Activated CD4-positive, alpha-beta T cell treated with anti-CD3 and anti-CD28 coated beads, Interleukin-10, Interleukin-2, amounts not matched to agents 100 ng/mL and 50 ng/mL, durations not matched to agents 16 hours and 8 hours (primary cell): ENCODE measurements around the gene GOLGA6A.
"Not testable (repeated sequence)": the region's sequence is repeated elsewhere in the genome, so short reads cannot be mapped to it uniquely, and the experiment has no call there.

Experiments
- DNase-seq: peaks from one replicate; pipeline ENCODE4 v3.0.0-alpha.2; 2020

Gene GOLGA6A, protein sequence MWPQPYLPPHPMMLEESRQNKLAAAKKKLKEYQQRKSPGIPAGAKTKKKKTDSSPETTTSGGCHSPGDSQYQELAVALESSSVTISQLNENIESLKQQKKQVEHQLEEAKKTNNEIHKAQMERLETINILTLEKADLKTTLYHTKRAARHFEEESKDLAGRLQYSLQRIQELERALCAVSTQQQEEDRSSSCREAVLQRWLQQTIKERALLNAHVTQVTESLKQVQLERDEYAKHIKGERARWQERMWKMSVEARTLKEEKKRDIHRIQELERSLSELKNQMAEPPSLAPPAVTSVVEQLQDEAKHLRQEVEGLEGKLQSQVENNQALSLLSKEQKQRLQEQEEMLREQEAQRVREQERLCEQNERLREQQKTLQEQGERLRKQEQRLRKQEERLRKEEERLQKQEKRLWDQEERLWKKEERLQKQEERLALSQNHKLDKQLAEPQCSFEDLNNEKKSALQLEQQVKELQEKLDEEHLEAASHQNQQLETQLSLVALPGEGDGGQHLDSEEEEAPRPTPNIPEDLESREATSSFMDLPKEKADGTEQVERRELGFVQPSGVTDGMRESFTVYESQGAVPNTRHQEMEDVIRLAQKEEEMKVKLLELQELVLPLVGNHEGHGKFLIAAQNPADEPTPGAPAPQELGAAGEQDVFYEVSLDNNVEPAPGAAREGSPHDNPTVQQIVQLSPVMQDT

DNA sequence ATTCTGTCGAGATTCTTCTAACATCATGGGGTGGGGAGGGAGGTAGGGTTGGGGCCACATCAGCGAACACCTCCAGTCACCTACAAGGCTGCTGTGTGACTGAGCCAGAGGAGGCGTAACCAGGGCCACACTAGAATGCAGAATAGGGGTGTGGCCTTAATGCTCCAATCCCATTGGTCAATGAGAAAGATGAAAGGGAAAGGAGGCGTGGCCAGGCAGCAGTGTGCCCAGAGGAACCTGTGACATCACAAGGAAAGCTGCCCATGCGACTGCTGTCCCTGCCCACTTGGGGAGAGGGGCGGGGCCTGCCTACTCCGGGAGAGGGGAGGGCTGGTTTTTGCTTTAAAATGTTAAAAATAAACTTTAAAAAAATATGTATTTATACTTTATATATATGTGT lies at the start of gene GOLGA6A:
GOLGA6A (minus strand) TSS at position 101 of the 400 bp plus-strand sequence; CDS start at position 60, 41 bp downstream.
- not testable (repeated sequence) for DNase-seq

DNA sequence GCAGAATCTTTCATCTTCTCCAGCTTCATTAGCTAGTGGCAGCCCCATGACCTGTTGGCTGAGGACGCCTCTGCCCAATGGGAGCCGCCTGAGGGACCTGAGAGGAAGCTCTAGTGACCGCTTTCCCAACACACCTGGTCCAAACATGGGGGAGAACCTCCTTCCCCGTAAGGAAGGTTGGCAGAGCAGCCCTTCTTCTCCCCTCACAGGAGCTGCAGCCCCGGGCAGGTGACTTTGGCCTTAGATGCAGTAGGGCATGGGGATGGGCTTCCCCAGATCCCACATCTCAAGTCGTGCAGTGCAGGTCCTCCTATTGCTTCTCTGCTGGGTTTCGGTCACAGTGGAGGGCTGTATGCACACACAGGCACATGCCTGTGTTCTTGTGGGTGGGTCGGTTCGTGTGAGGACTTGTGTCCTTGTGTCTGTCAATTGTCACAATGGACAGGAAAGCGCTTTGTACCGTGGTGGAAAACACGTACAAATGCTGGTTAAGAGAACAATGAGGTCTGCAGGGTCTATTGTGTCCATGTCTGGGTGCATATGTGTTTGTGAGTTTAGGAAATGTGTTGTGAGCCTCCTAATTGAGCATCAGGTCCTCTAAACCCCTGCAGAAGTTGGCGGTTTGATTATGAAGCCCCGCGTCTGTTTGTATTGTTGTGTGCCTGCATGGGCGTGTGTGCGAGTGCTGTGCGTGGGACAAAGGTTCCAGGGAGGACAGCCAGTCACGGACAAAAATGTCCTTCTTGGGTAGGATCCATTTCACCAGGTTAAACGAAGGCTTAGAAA lies 49.5 kb upstream of the GOLGA6A start:
- DNase-seq: no peak

DNA sequence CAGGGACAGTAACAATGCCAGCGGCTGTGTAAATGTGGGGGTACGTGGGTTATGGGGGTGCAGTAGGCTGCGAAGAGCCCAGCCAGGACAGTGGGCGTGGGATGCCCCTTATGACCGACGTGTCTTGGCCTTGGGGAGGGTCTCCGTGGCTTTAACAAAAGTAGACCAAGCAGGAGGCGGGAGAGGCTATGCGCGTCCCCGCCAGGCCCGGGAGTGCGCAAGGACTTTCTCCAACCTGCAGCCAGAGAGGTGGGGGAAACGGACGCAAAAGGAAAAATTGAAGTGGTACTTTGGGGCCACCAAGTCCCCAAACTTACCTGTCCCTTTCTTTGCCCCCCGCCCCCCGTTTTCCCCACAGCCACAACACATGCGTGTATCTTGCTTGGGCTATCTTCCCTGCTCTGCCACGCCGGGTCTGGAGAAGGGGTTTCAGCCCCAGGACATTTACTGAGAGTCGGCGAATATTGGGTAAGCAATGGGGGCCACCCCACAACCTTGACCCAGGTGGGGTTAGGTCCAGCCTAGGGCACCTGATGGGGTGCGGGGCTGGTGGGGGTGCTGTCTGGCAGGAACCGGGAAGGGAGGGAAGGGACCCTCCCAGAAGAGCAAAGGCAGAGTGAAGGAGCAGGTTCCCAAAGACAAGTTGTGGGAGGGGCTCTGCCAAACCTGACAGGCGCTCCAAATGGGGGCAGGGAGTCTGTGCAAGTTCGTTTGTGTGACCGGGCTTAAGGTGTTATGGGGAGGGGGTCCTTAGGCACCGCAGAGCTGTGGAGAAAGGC lies 48.7 kb upstream of the GOLGA6A start:
- DNase-seq: no peak

DNA sequence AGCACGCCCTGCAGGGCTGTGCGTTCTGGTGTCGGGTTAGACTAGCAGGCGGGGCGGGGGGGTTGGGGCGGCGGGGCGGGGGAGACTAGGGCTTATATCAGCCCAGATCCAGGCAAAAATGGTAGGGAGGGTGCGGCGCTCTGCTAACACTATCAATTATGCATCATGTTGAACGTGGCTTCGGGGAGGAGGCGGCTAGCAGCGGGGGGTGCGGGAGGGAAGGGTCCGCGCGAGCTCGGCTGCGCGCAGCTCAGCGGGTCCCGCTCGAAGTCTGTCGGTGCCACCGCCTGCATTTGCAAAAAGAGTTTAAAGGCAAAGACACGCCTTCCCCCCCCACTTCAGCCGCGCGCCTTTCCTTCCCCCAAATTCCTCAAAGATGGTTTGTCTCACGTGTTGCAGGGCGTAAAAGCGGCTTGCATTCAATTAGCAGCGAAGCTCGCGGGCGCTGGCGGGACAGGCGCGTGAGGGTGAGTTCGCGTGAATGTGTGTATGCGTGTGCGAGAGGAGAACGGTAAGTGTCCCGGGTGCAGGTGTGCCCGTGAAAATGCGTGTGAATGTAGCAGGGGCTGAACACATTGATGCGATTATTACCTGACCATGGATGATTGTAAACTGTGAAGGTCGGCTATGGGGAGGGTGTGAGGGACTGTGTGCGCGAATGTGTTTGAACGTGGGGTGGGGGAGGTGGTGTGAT lies 48.0 kb upstream of the GOLGA6A start, which contains the start of gene ISLR2:
ISLR2 (plus strand) TSS at position 432 of the 694 bp plus-strand sequence. CDS start 2,169 bp downstream, outside the sequence.
- no peak for DNase-seq

DNA sequence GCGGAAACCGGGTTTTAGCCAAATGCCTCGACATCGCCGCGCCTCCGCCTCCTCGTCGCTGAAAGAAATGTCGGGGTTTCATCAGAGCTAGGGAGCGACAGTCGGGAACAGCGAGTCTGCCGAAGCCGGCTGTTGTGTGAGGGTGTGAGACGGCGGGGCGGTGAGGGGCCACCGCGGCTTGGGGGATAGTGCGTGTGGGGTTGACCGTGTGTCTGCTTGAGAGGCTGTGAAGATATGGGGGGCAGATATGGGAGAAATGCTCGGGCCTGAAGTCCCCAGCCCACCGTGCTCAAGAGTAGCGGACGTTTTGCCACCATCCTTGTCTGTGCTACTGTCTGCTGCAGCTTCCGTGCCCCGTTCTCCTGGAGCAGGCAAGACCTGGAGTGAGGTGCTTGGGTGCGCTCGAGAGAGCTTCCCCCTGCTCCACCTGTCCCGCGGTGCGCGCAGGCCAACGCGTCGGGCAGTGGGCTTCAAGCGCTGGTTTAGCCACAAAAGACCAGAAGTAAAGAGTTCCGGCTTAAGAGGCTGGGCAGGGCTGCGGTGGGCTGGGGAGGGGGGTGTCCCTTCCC lies 47.3 kb upstream of the GOLGA6A start:
- no peak for DNase-seq

DNA sequence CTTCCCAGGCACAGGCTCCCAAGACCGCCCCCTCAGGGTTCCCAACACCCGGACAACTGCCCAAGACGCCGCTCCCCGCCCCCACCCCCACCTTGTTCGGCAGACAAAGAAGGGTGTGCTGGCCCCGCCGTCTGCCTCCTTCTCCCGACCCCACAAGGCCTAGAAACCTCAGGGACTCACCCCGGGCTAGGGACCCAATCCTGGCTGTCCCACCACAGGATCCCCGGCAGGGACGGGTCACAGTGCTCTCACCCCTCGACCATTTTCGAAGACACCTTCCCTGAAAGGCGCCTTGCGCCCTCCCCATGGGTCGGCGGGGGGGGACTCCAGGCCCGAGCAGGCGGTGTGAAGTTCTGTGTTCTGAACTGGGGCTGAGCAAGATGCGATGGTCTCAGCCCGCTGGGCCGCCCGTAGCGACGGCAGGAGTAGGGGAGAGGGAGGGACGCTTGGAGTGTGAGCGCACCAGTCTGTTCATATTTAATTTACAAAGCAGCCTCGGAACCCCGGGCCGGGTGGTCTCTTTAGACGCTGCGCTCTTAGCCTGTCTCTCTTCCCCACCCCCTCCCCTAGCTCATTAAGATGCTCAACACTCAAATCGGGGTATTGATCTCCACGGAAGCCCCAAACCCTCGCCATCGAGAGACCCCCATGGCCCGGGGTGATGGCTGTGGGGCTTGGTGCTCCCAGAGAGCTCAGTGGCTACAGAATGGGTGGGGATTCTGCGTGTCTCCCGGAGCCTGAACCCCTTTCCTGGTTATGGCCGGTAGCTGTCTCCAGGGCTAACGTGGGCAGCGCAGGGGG lies 46.6 kb upstream of the GOLGA6A start:
- DNase-seq: no peak

DNA sequence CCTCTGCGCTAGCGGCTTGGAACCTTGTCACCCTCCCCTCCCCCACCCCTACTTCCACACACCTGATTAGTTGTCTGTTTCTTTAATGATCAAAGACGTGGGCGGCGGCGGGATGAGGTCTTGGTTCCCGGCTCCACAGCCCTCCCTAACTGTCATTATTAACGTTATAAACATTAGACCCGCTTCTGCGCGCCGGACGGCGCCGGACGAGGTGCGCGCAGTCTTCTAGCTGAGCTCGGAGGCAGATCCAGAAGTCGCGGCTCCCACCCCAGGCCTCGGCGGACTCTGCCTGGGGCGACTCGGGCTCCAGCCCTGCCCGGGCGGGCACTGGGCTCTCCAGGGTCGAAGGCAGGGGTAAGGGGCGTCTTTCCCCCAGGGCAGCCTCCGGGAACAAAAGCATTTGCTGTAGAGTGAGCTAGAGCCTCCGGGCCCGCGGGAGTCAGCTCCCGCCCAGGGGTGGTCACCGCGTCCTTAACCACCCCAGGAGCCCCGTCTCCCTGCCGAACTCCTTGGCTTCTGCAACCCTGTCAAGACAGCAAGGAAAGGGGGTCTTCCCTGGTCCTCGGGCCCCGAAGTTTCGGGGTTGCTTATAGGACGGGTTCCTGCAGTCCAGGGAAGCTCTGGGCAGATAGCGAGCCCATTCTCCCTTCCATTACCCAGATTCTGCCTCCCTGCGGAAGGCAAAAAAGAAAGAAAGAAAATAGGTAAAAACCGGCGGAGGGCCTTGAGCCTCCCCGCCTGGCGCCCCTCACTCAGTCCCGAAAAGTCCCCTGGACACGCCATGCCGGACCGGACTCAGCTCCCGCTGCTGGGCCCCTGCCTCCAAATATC lies 45.8 kb upstream of the GOLGA6A start:
- no peak for DNase-seq

DNA sequence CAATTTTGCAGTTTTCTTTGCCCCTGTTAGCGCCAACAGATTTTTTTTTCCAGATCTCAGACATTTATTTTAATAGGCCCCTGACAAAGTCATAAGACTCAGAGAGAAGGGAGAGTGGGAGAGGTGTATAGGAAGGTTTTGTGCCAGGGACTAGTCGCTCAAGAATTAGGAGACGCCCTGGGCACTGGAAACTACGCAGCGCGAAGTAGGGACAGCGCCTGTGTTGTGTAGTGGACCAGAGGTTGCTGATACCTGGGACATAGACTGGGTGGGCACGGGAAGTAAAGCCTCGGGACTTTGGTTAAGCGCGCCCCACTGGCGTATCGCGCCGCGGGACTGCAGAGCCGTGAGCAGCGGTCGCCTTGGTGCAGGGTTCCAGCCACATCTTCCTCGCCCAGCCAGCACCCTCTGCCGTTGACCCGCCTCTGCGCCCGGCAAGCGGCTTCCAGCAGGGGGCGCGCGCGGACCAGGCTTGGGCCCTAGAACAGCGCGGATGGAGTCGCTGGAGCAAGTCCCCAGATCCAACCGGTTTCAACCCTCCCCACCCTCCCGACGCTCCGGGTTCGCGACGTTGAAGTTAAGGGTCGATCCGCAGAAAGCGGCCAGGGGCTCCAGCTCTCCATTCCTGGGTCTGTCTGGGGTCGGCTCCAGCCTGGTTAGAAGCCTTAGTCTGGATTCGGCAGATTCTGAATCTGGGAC lies 45.1 kb upstream of the GOLGA6A start:
- peak; percentile 91 for DNase-seq

DNA sequence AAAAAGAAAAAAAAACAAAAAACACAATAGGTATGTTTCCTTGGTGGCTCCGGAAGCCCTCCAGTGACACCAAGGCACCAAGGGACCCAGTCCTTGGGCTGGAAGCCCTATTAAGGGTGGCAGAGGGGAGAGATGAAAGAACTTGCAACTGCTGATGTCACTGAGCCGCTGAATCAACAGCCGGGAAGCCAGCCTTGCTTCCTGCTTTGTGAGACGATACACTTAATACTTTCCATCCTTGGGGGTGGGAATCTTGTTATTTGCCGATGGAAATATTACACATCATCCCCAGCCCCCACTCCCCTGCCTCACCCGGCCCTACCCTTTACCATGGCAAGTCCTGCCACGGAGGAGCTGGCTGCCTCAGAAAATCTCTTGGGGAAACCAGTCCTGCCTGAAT lies 42.4 kb upstream of the GOLGA6A start:
- no peak for DNase-seq

DNA sequence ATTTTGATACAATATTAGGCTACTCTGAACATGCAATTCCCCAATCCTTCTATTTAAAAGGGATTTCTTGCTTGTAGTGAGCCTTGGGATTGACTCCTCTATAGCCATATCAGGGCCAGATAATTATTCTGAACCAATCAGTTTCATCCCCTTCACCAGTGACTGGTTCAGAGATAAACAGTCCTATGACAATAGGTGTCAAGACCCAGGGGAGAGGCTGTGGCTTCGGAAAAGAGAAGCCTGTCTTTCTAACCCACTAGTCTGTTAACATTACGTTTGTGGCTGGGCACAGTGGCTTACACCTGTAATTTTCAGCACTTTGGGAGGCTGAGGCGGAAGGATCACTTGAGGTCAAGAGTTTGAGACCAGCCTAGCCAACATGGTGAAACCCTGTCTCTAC lies 41.8 kb upstream of the GOLGA6A start:
- DNase-seq: no peak

DNA sequence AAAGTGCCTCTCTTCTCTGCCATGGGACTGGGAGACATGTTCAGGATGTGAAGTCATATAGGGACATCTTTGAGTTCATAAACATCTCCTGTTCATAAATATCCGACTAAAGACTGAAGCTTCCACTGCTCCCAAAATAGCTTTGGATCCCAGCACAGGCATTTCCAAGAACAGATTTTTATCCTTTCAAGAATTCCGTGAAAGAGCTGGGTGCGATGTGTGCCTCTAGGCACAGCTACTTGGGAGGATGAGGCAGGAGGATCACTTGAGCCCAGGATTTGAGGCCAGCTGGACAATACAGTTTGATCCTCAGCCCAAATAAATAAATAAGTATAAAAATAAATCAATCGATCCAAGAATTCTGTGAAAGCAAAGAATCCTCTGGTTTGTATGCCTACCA lies 41.3 kb upstream of the GOLGA6A start:
- no peak for DNase-seq

DNA sequence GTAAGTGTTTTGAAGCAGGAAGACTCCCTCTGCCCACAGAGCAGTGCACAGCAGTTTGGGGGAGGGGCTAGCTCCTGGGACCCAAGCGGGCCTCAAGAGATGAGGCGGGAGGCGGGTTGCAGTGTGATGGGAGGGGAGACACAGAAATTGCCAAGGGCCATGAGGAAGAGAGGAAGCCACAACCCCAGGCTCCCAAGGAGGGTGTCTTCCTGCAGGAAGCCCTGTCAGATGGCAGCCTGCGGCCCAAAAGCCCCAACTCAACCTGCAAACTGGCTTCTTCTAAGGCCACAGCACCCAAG lies 40.7 kb upstream of the GOLGA6A start:
- DNase-seq: no peak

DNA sequence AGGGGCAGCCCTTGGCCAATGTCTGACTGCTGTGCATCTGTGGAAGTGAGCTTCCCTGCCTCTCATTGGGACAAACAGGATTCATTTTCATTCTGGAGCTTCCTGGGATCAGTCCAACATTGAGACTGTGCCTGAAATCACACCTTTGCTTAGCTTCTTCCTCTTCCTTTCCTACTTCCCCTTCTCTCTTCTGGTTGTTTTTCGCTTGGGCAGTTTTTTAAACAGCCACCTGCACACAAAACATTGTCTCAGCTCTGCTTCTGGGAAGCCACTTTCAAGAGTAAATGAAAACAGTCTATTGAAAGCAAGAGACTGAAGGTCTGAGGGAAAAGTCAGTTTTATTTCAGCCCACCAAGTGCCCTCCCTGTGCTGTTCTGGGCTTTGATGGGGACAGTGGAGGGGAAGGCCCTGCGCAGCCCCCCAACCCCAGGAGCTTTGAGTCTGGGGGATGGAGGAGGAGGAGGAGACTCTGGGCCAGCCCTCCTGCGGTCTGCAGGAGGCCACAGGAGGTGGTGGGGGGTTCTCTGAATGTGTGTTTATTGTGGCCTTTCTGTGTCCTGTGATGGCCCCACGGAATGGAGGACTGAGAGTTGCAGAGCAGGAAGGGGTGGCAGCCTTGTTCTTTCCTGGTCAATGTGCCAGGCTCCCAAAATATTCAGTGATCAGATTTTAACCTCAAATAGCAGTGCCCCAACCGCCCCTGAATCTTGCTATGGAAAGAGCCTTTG lies 40.2 kb upstream of the GOLGA6A start:
- DNase-seq: no peak

DNA sequence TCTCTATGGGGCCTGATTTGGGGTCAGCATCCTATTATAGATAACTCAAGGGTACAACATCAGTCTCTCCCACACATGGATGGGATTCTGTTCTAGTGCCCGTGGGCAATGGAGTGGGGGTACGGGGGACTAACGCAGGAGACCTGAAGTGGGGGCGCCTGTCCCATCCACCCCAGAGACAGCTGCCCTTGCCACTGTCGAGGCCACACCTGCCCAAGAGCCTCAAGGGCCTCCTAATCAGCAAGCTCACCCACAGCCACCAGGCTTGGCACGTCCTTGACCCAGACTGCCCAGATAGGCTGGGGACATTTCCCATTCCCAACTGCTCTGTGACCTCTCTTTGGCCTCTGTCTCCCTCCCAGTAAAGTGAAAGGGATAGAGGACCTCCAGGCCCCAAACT lies 39.5 kb upstream of the GOLGA6A start:
- DNase-seq: no peak

DNA sequence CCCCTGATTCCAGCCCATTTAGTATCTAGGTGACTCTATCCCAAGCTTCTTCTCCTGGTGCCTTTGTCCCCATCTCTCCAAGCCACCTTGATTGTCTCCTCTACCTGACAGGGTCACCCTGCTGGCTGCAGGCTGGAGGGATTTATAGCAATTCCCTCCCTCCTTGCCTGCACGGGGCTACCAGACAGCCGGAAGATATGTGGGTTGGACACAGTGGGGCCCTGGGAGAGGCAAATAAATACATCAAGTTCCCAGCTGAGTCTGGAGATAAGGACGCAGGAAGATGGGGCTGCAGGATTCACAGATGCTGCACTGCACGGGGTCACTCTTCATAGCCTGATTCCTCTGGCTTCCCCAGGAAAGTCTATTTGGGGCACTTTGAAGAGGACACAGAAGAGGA lies 38.7 kb upstream of the GOLGA6A start:
- no peak for DNase-seq

DNA sequence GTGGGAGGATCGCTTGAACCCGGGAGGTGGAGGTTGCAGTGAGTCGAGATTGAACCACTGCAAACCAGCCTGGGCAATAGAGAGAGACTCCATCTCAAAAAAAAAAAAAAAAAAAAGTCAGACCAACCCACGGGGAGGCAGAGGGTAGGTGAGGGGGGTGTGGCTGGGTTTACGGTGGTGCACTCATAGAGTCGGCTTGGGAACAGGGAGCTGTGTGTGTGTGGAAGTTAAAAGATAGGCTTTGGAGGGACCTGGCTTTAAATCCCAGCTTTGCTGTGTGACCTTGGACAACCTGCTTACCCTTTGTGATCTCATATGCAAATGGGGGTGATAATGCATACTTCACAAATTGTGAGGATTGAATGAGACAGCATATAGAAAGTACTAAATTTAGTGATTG lies 38.1 kb upstream of the GOLGA6A start:
- DNase-seq: no peak

DNA sequence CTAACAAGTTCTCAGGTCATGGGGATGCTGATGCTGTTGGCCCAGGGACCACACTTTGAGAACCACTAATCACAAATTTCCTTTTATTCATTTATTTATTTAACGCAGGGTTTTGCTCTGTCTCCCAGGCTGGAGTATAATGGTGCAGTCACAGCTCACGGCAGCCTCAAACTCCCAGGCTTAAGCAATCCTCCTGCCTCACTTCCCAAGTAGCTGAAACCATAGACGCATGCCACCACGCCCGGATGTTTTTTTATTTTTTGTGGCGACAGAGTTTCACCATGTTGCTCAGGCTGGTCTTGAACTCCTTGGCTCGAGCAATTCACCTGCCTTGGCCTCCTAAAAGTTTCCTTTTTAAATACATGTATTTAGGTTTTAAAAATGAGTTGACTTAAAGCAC lies 27.4 kb upstream of the GOLGA6A start:
- DNase-seq: no peak

DNA sequence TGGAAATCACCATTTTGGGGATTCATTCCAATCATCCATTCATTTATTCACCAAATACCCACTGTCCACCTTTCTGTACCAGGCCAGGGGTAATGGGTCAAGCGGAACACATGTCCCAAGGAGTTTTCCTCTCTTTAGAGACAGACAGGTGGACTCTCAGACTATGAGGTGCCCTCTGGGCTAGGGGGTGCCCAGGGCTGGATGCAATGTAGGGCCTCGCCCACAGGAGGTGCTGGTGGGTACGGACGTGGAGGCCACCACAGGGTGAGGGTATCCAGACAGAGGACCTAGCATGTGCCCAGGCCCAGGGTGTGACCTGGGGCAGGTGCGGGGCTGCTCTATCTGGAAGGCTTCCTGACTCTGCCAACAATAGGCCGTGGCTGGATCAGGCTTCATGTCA lies 26.3 kb upstream of the GOLGA6A start:
- DNase-seq: not testable (repeated sequence)

DNA sequence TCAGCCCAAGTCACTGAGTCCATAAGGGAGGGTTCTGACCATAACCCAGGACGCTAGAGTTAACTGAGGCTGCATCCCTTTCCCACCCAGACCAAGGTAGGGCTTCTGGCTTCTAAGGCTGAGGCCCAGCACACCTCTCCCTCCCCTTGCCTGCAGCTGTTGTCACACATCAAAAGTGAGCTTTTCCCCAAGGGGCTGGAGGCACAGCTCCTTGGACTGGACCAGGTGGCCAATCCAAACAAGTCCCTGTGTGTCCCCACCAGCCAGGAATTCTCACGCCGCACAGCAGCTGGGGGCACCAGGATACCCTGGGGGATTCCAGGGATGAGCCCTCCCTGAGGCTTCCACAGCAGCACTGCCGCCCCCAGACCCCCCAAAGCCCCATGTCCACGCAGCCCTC lies 25.8 kb upstream of the GOLGA6A start:
- no peak for DNase-seq
